ENCODE measurements around the gene ITIH4. TPM values are rescaled to one million over a fixed set of nuclear protein-coding genes. Genes with fewer than 3 reads are reported as not detected.

Gene ITIH4
- total and polyA plus RNA-seq, 2 of the 13 experiments (the other 11 are each of a cell fraction or from before 2014, with no cell fraction given): 2.7 to 5.3 TPM

DNA sequence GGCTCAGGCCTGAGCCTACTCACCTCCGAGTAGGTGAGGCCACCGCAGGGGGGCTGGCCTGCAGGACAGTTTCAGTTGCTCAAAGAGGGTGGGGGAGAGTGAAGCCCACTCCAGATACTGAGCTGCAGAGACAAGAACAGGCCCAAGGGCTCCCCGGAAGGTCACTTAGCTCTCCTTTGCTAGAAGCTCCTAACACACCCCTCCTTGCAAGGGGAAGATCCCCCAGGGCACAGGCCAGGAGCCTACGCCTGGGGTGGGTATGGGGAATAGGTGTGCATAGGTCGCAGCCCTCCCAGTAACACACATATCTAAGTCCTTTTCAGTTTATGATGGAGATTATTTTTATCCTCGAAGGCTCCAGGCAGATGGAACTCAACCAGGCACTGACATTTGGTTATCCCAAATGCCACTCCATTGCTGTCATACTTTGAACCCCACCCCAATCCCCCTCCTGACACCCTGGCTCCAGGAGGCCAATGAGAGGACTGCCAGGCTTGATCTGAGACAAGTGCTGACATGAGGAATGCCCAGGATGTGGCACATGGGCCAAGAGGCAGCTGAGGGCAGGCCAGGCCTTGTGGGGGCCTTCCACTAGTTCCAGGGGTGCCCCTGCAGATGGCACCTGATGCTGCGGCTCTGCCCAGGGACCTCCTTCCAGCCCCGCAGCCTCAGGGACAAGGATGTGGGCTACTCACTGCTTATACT, 5.4 kb upstream of the ITIH4 start:
- no peaks in the 10 kb centered on the region for H4K20me1 ChIP-seq (ENCODE audit: insufficient read depth, low read length)
- no peak for FAIRE-seq
- in situ Hi-C loops (cut with HindIII; ENCODE audit: extremely low pct_ligation_motif_present, low pct_unique_long_range_greater_than_20kb): no loop called here
- intact Hi-C loops (cut with micrococcal nuclease; ENCODE audit: unreplicated experiment): no loop called here
- ChIA-PET POLR2A (interaction anchor here (0.8 to 1.2 kb wide), 2 partner anchors 13 to 61 kb away, joined by 3 read pairs; partner anchors contain the start of gene STIMATE), CTCF (ENCODE audit: low intra/inter-chr PET ratio, low total read pairs) (no interaction called here)
- no peaks in the 10 kb centered on the region for H3K79me2 ChIP-seq (ENCODE audit: insufficient read depth, low read length)
- no peak overlapping the region for H3K4me2 ChIP-seq (ENCODE audit: low read depth, low read length)
- peaks cover 33% of the 10 kb centered on the region for H3K4me1 ChIP-seq (ENCODE audit: insufficient read depth, low read length)
- no peak for ATAC-seq
- H3K27me3 ChIP-seq (ENCODE audit: control insufficient read depth in 1 of 2, insufficient read depth in 2 of 2, low read length in 2 of 2): no peaks in the 10 kb centered on the region
- 79% methylated on average over 5 of the region's 8 CpGs for WGBS (ENCODE audit: low lambda C conversion rate)
- H3K36me3 ChIP-seq (replicated peaks in 1 of 2; ENCODE audit: control insufficient read depth in 1 of 2, insufficient read depth in 2 of 2, low read length in 2 of 2): no peaks in the 10 kb centered on the region
- H3K9ac ChIP-seq (ENCODE audit: insufficient read depth, low read depth, low read length): no peak overlapping the region
- no peak for DNase-seq (ENCODE audit: low spot score)
- H3K4me3 ChIP-seq (replicated peaks in 1 of 3; ENCODE audit: insufficient read depth in 1 of 3, low read depth in 2 of 3, low read length in 3 of 3): no peak overlapping the region
- no peak overlapping the region for H3K27ac ChIP-seq (ENCODE audit: extremely low read length, insufficient read depth, low read length)
- no peak overlapping the region for H2AFZ ChIP-seq (ENCODE audit: low read length)
- no peaks in the 10 kb centered on the region for H3K9me3 ChIP-seq (ENCODE audit: low read length)
- BruUV-seq (replicated peaks): no TSS peak
- TF ChIP-seq HDAC2 (CRISPR knock-in tag; IDR thresholded peaks at IDR 0.05) (no peak), SIX1 (CRISPR knock-in tag; IDR thresholded peaks at IDR 0.05; ENCODE audit: borderline replicate concordance) (no peak), ZNF772 (CRISPR knock-in tag; IDR thresholded peaks at IDR 0.05) (no peak), CREB1 (IDR thresholded peaks at IDR 0.05) (no peak), CREB1 (CRISPR knock-in tag; IDR thresholded peaks at IDR 0.05) (no peak), ZNF484 (CRISPR knock-in tag; IDR thresholded peaks at IDR 0.05; ENCODE audit: borderline replicate concordance, low read depth) (no peak), NR1H2 (CRISPR knock-in tag; IDR thresholded peaks at IDR 0.05; ENCODE audit: borderline replicate concordance, low read depth) (no peak), NFATC3 (CRISPR knock-in tag; IDR thresholded peaks at IDR 0.05) (no peak), HNRNPH1 (optimal IDR thresholded peaks at IDR 0.05; ENCODE audit: low read depth, low read length) (no peak), NFYC (CRISPR knock-in tag; IDR thresholded peaks at IDR 0.05) (no peak), MIXL1 (CRISPR knock-in tag; IDR thresholded peaks at IDR 0.05) (no peak), ZNF207 (IDR thresholded peaks at IDR 0.05; ENCODE audit: borderline replicate concordance) (no peak)
- TF ChIP-seq, protein P1, sequence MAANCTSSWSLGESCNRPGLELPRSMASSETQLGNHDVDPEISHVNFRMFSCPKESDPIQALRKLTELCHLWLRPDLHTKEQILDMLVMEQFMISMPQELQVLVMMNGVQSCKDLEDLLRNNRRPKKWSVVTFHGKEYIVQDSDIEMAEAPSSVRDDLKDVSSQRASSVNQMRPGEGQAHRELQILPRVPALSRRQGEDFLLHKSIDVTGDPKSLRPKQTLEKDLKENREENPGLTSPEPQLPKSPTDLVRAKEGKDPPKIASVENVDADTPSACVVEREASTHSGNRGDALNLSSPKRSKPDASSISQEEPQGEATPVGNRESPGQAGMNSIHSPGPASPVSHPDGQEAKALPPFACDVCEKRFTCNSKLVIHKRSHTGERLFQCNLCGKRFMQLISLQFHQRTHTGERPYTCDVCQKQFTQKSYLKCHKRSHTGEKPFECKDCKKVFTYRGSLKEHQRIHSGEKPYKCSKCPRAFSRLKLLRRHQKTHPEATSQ (CRISPR knock-in tag; IDR thresholded peaks at IDR 0.05; ENCODE audit: borderline replicate concordance): no peak
- TF ChIP-seq, protein P2, sequence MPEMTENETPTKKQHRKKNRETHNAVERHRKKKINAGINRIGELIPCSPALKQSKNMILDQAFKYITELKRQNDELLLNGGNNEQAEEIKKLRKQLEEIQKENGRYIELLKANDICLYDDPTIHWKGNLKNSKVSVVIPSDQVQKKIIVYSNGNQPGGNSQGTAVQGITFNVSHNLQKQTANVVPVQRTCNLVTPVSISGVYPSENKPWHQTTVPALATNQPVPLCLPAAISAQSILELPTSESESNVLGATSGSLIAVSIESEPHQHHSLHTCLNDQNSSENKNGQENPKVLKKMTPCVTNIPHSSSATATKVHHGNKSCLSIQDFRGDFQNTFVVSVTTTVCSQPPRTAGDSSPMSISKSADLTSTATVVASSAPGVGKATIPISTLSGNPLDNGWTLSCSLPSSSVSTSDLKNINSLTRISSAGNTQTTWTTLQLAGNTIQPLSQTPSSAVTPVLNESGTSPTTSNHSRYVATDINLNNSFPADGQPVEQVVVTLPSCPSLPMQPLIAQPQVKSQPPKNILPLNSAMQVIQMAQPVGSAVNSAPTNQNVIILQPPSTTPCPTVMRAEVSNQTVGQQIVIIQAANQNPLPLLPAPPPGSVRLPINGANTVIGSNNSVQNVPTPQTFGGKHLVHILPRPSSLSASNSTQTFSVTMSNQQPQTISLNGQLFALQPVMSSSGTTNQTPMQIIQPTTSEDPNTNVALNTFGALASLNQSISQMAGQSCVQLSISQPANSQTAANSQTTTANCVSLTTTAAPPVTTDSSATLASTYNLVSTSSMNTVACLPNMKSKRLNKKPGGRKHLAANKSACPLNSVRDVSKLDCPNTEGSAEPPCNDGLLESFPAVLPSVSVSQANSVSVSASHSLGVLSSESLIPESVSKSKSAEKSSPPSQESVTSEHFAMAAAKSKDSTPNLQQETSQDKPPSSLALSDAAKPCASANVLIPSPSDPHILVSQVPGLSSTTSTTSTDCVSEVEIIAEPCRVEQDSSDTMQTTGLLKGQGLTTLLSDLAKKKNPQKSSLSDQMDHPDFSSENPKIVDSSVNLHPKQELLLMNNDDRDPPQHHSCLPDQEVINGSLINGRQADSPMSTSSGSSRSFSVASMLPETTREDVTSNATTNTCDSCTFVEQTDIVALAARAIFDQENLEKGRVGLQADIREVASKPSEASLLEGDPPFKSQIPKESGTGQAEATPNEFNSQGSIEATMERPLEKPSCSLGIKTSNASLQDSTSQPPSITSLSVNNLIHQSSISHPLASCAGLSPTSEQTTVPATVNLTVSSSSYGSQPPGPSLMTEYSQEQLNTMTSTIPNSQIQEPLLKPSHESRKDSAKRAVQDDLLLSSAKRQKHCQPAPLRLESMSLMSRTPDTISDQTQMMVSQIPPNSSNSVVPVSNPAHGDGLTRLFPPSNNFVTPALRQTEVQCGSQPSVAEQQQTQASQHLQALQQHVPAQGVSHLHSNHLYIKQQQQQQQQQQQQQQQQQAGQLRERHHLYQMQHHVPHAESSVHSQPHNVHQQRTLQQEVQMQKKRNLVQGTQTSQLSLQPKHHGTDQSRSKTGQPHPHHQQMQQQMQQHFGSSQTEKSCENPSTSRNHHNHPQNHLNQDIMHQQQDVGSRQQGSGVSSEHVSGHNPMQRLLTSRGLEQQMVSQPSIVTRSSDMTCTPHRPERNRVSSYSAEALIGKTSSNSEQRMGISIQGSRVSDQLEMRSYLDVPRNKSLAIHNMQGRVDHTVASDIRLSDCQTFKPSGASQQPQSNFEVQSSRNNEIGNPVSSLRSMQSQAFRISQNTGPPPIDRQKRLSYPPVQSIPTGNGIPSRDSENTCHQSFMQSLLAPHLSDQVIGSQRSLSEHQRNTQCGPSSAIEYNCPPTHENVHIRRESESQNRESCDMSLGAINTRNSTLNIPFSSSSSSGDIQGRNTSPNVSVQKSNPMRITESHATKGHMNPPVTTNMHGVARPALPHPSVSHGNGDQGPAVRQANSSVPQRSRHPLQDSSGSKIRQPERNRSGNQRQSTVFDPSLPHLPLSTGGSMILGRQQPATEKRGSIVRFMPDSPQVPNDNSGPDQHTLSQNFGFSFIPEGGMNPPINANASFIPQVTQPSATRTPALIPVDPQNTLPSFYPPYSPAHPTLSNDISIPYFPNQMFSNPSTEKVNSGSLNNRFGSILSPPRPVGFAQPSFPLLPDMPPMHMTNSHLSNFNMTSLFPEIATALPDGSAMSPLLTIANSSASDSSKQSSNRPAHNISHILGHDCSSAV (CRISPR knock-in tag; IDR thresholded peaks at IDR 0.05; ENCODE audit: borderline replicate concordance): no peak
- TF ChIP-seq, protein P3, sequence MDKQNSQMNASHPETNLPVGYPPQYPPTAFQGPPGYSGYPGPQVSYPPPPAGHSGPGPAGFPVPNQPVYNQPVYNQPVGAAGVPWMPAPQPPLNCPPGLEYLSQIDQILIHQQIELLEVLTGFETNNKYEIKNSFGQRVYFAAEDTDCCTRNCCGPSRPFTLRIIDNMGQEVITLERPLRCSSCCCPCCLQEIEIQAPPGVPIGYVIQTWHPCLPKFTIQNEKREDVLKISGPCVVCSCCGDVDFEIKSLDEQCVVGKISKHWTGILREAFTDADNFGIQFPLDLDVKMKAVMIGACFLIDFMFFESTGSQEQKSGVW (CRISPR knock-in tag; IDR thresholded peaks at IDR 0.05; ENCODE audit: borderline replicate concordance): no peak

Data from HepG2 (cell line).